Fibroblast of lung (primary cell): Measurements from ENCODE around the gene PRR7. TPM values are rescaled to one million over a fixed set of nuclear protein-coding genes. Genes with fewer than 3 reads are reported as not detected.
A peak's percentile ranks its signal among the peaks of the same experiment; 100 is the strongest.

Source experiments
- DNase-seq, 2 donors: peaks; one replicate each; pipeline versions ENCODE4 v3.0.0 to v3.0.0-alpha.2; 2010; ENCODE audit warnings: low read depth in 2 of 2
- H2AFZ ChIP-seq: 2 replicates; pipeline ENCODE4 v1.5.1; 2012; ENCODE audit warnings: low read length, control low read depth, inconsistent platforms
- H3K27ac ChIP-seq: 2 replicates; pipeline ENCODE4 v1.5.1; 2011; ENCODE audit warnings: low read length, control low read depth; ENCODE audit not compliant: insufficient read depth
- H3K27me3 ChIP-seq: 2 replicates; pipeline ENCODE4 v1.5.1; 2011; ENCODE audit warnings: mild to moderate bottlenecking, low read length; ENCODE audit not compliant: control insufficient read depth, insufficient read depth
- H3K36me3 ChIP-seq: 2 replicates; pipeline ENCODE4 v1.5.1; 2011; ENCODE audit warnings: low read length; ENCODE audit not compliant: control insufficient read depth, insufficient read depth
- H3K4me1 ChIP-seq: 2 replicates; pipeline ENCODE4 v1.5.1; 2011; ENCODE audit warnings: low read length; ENCODE audit not compliant: control insufficient read depth, insufficient read depth; ENCODE audit errors: extremely low read depth
- H3K4me2 ChIP-seq: 2 replicates; pipeline ENCODE4 v1.5.1; 2011; ENCODE audit warnings: low read length, control low read depth; ENCODE audit not compliant: insufficient read depth; ENCODE audit errors: extremely low read depth
- H3K4me3 ChIP-seq, 4 experiments: fragments of 200-600 bp in 1 of 4; sonication (generic) in 1 of 4; replicated peaks in 1 of 4; 2 replicates each; pipeline ENCODE4 v1.5.1; 2011 to 2016; ENCODE audit warnings: low read length in 4 of 4, low read depth in 3 of 4, mild to moderate bottlenecking in 3 of 4, control low read depth in 2 of 4, inconsistent platforms in 1 of 4, mixed read lengths in 1 of 4; ENCODE audit not compliant: insufficient read depth in 1 of 4; ENCODE audit errors: control extremely low read depth in 1 of 4
- H3K79me2 ChIP-seq: 2 replicates; pipeline ENCODE4 v1.5.1; 2012; ENCODE audit warnings: mild to moderate bottlenecking, low read length, inconsistent platforms; ENCODE audit not compliant: control insufficient read depth, insufficient read depth
- H3K9ac ChIP-seq: 2 replicates; pipeline ENCODE4 v1.5.1; 2011; ENCODE audit warnings: mild to moderate bottlenecking, low read length, control low read depth; ENCODE audit not compliant: insufficient read depth
- H3K9me3 ChIP-seq: 2 replicates; pipeline ENCODE4 v1.5.1; 2012; ENCODE audit warnings: low read depth, low read length; ENCODE audit not compliant: control insufficient read depth, insufficient read depth
- H4K20me1 ChIP-seq: 2 replicates; pipeline ENCODE4 v1.5.1; 2011; ENCODE audit warnings: low read length; ENCODE audit not compliant: control insufficient read depth, insufficient read depth; ENCODE audit errors: extremely low read depth
- CTCF ChIP-seq, 2 donors: IDR thresholded peaks in 1 of 2; conservative IDR thresholded peaks in 1 of 2; 1 replicate in 1 of 2; 2 replicates in 1 of 2; pipeline ENCODE4 v1.5.1; 2011 to 2012; ENCODE audit warnings: low read length in 2 of 2, control low read depth in 1 of 2, inconsistent platforms in 1 of 2, low read depth in 1 of 2, mild to moderate bottlenecking in 1 of 2
- EZH2 ChIP-seq: IDR thresholded peaks from 2 replicates; pipeline ENCODE4 v1.5.1; 2012; ENCODE audit warnings: low read length, control low read depth, mild to moderate bottlenecking; ENCODE audit errors: missing control alignments
- polyA plus RNA-seq, 2 donors: library from polyadenylated mRNA; depleted of rRNA in 1 of 2; stranded (reverse) in 1 of 2; unstranded in 1 of 2; fragments of >200 nt; gene quantifications; 2 replicates each; pipeline ENCODE4 v1.2.1, GENCODE V29; 2011 to 2012; ENCODE audit warnings: missing spikeins in 1 of 2
- total RNA-seq: library from RNA; depleted of rRNA; stranded (reverse); fragments of >200 nt; gene quantifications from 2 replicates; pipeline ENCODE4 v1.2.1, GENCODE V29; 2014

Gene PRR7
- total and polyA plus RNA-seq, 2 donors (not counting 1 experiment from before 2014, with no cell fraction given) = 1.6 to 2.3 TPM

GRCh38 chr5:177454397-177455035 lies 7.9 kb downstream of the PRR7 start:
- peak overlapping the region; percentile 84 for H3K4me2 ChIP-seq
- H3K9ac ChIP-seq = peak overlapping the region; percentile 59
- H3K9me3 ChIP-seq = no peaks in the 10 kb centered on the region
- no peaks in the 10 kb centered on the region for H3K27me3 ChIP-seq
- TF ChIP-seq CTCF (conservative IDR thresholded peaks at IDR 0.05 in 1 of 2, IDR thresholded peaks at IDR 0.05 in 1 of 2; ENCODE audit: low read depth in 1 of 2, low read length in 2 of 2) = peak; percentile 41 to 74
- TF ChIP-seq EZH2 = no peak
- no peak overlapping the region for H3K27ac ChIP-seq
- H3K4me1 ChIP-seq = peaks cover 12% of the 10 kb centered on the region
- H3K79me2 ChIP-seq = no peaks in the 10 kb centered on the region
- peak overlapping the region; percentile 10 to 57 (median 25) for H3K4me3 ChIP-seq
- H3K36me3 ChIP-seq = peaks cover 20% of the 10 kb centered on the region
- H4K20me1 ChIP-seq = no peaks in the 10 kb centered on the region
- DNase-seq = peak; percentile 72 to 82
- no peak overlapping the region for H2AFZ ChIP-seq

DNA sequence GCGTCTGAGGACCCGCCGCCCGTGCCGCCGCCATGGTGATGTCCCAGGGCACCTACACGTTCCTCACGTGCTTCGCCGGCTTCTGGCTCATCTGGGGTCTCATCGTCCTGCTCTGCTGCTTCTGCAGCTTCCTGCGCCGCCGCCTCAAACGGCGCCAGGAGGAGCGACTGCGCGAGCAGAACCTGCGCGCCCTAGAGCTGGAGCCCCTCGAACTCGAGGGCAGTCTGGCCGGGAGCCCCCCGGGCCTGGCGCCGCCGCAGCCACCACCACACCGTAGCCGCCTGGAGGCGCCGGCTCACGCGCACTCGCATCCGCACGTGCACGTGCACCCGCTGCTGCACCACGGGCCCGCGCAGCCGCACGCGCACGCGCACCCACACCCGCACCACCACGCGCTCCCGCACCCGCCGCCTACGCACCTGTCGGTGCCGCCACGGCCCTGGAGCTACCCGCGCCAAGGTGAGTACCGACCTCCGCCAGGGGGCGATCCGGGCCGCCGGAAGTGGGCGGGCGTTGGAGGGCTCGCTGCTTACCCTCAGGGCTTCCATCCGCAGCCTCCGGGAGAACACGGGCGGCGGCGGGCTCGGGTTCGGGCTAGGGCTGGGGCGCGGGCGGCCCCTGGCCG lies 8.5 kb downstream of the PRR7 start:
- TF ChIP-seq EZH2 = no peak
- TF ChIP-seq CTCF (conservative IDR thresholded peaks at IDR 0.05 in 1 of 2, IDR thresholded peaks at IDR 0.05 in 1 of 2; ENCODE audit: low read depth in 1 of 2, low read length in 2 of 2) = peak; percentile 41 to 43
- no peaks in the 10 kb centered on the region for H3K27me3 ChIP-seq
- DNase-seq = peak; percentile 54 to 72
- H3K9ac ChIP-seq = peak overlapping the region; percentile 59
- H4K20me1 ChIP-seq = no peaks in the 10 kb centered on the region
- peaks cover 12% of the 10 kb centered on the region for H3K4me1 ChIP-seq
- H3K4me3 ChIP-seq = peak overlapping the region in 3 of 4 experiments; percentile 17 to 57 (median 27)
- H3K9me3 ChIP-seq = no peaks in the 10 kb centered on the region
- peak overlapping the region; percentile 73 for H3K4me2 ChIP-seq
- H3K27ac ChIP-seq = no peak overlapping the region
- H2AFZ ChIP-seq = no peak overlapping the region
- H3K36me3 ChIP-seq = peaks cover 24% of the 10 kb centered on the region
- no peaks in the 10 kb centered on the region for H3K79me2 ChIP-seq

DNA sequence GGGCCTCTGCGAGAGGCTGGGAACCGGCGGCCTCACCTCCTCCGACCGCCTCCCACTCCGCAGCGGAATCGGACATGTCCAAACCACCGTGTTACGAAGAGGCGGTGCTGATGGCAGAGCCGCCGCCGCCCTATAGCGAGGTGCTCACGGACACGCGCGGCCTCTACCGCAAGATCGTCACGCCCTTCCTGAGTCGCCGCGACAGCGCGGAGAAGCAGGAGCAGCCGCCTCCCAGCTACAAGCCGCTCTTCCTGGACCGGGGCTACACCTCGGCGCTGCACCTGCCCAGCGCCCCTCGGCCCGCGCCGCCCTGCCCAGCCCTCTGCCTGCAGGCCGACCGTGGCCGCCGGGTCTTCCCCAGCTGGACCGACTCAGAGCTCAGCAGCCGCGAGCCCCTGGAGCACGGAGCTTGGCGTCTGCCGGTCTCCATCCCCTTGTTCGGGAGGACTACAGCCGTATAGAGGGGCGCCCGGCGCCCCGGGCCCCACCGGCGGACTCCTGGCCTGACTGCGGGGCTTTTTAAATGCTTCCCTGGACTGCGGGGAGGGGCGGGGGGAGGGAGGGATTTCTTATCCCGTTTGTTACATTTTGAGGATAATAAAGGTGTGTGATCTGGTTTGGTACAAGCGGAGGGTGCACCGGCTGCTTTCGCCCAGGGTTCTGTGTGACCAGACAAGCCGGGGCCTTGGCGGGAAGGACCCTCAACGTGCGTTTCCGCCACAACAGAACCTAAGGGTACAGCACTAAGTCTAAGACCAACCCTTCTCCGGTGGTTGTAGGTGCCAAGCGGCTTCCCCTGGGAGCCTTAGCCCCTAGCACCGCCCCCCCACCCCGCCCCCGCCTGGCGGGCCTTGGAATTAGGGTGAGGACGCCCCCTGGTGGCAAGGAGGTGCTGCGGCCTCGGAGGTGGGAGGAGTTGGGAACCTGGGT lies 9.3 kb downstream of the PRR7 start:
- TF ChIP-seq EZH2 = no peak
- peak; percentile 77 to 88 for TF ChIP-seq CTCF (conservative IDR thresholded peaks at IDR 0.05 in 1 of 2, IDR thresholded peaks at IDR 0.05 in 1 of 2; ENCODE audit: low read depth in 1 of 2, low read length in 2 of 2)
- H3K27me3 ChIP-seq = no peaks in the 10 kb centered on the region
- H3K4me2 ChIP-seq = peak overlapping the region; percentile 73
- H4K20me1 ChIP-seq = no peaks in the 10 kb centered on the region
- H3K27ac ChIP-seq = no peak overlapping the region
- no peaks in the 10 kb centered on the region for H3K9me3 ChIP-seq
- H3K4me1 ChIP-seq = peaks cover 12% of the 10 kb centered on the region
- DNase-seq = peak; percentile 77 to 90
- no peaks in the 10 kb centered on the region for H3K79me2 ChIP-seq
- no peak overlapping the region for H2AFZ ChIP-seq
- H3K4me3 ChIP-seq = peak overlapping the region in 3 of 4 experiments; percentile 17 to 57 (median 27)
- H3K36me3 ChIP-seq = peaks cover 27% of the 10 kb centered on the region
- peak overlapping the region; percentile 11 for H3K9ac ChIP-seq
